Measurements from ENCODE around the gene IRF2.
A peak's percentile ranks its signal among the peaks of the same experiment; 100 is the strongest.
"Not testable (repeated sequence)": the region's sequence is repeated elsewhere in the genome, so short reads cannot be mapped to it uniquely, and the experiment has no call there.

IRF2 gene

GRCh38 chr4:184384810-184385557, 89.4 kb downstream of the IRF2 start:
- H3K4me1 Mint-ChIP-seq = peaks cover 75% of the 10 kb centered on the region

GRCh38 chr4:184384056-184384809, 90.1 kb downstream of the IRF2 start:
- peaks cover 6% of the 10 kb centered on the region for H3K9me3 Mint-ChIP-seq
- H3K4me1 Mint-ChIP-seq = peaks cover 83% of the 10 kb centered on the region
- peak overlapping the region; percentile 47 for H3K4me3 Mint-ChIP-seq
- CTCF ChIA-PET = interaction anchor here (1.2 to 2.2 kb wide), 3 partner anchors 11 to 115 kb away, joined by 3 to 6 read pairs (median 4); no protein-coding TSS in a partner anchor
- H3K36me3 Mint-ChIP-seq = peaks cover 70% of the 10 kb centered on the region
- DNase-seq = peak; percentile 51
- peak overlapping the region; percentile 70 for H3K27ac Mint-ChIP-seq
- no peaks in the 10 kb centered on the region for H3K27me3 Mint-ChIP-seq

More at GRCh38 chr4:184384810-184385557, 89.4 kb downstream of the IRF2 start:
- Mint-ChIP-seq H3K27ac (peak overlapping the region; percentile 65), H3K36me3 (peaks cover 73% of the 10 kb centered on the region), H3K27me3 (no peaks in the 10 kb centered on the region), H3K9me3 (peaks cover 3% of the 10 kb centered on the region), H3K4me3 (no peak overlapping the region)
- no peak for DNase-seq
- CTCF ChIA-PET = interaction anchor here (1.2 to 2.2 kb wide), 3 partner anchors 11 to 116 kb away, joined by 3 to 6 read pairs (median 4); no protein-coding TSS in a partner anchor

GRCh38 chr4:184383497-184384055, 90.8 kb downstream of the IRF2 start:
- DNase-seq = no peak
- peaks cover 89% of the 10 kb centered on the region for H3K4me1 Mint-ChIP-seq
- CTCF ChIA-PET = interaction anchor here (1.2 to 2.2 kb wide), 3 partner anchors 12 to 114 kb away, joined by 3 to 6 read pairs (median 4); no protein-coding TSS in a partner anchor
- no peaks in the 10 kb centered on the region for H3K27me3 Mint-ChIP-seq
- peak overlapping the region; percentile 47 for H3K4me3 Mint-ChIP-seq
- H3K36me3 Mint-ChIP-seq = peaks cover 65% of the 10 kb centered on the region
- H3K27ac Mint-ChIP-seq = peak overlapping the region; percentile 70
- peaks cover 6% of the 10 kb centered on the region for H3K9me3 Mint-ChIP-seq

- Mint-ChIP-seq H3K27me3 (no peaks in the 10 kb centered on the region), H3K4me3 (peak overlapping the region; percentile 32), H3K36me3 (peaks cover 63% of the 10 kb centered on the region), H3K9me3 (peaks cover 9% of the 10 kb centered on the region), H3K4me1 (peaks cover 97% of the 10 kb centered on the region), H3K27ac (peak overlapping the region; percentile 86)
- CTCF ChIA-PET = interaction anchor here (0.9 to 1.0 kb wide), 2 partner anchors 12 to 22 kb away, joined by 3 to 5 read pairs; no protein-coding TSS in a partner anchor
- peak; percentile 50 for DNase-seq
Measured at GRCh38 chr4:184382189-184382846, 92.0 kb downstream of the IRF2 start.

GRCh38 chr4:184380707-184381106, 93.6 kb downstream of the IRF2 start:
- CTCF ChIA-PET = interaction anchor here (1.0 kb wide), 1 partner anchor 70 kb away, joined by 3 read pairs; no protein-coding TSS in a partner anchor
- no peaks in the 10 kb centered on the region for H3K27me3 Mint-ChIP-seq
- peaks cover 81% of the 10 kb centered on the region for H3K4me1 Mint-ChIP-seq
- no peak for DNase-seq
- no peak overlapping the region for H3K4me3 Mint-ChIP-seq
- H3K27ac Mint-ChIP-seq = no peak overlapping the region
- peaks cover 9% of the 10 kb centered on the region for H3K9me3 Mint-ChIP-seq
- H3K36me3 Mint-ChIP-seq = peaks cover 50% of the 10 kb centered on the region

- not testable (repeated sequence) for H3K4me3 Mint-ChIP-seq, H3K27ac Mint-ChIP-seq
- H3K4me1 Mint-ChIP-seq = peaks cover 76% of the 10 kb centered on the region
Measured at GRCh38 chr4:184380214-184380613, 94.1 kb downstream of the IRF2 start.

GRCh38 chr4:184376923-184377322, 97.4 kb downstream of the IRF2 start:
- peaks cover 32% of the 10 kb centered on the region for H3K36me3 Mint-ChIP-seq
- DNase-seq = no peak
- peaks cover 52% of the 10 kb centered on the region for H3K4me1 Mint-ChIP-seq
- H3K27ac Mint-ChIP-seq = no peak overlapping the region
- CTCF ChIA-PET = no interaction called here
- H3K4me3 Mint-ChIP-seq = no peak overlapping the region
- H3K9me3 Mint-ChIP-seq = peaks cover 9% of the 10 kb centered on the region
- H3K27me3 Mint-ChIP-seq = no peaks in the 10 kb centered on the region

More at GRCh38 chr4:184380214-184380613, 94.1 kb downstream of the IRF2 start:
- CTCF ChIA-PET, DNase-seq, H3K27me3 Mint-ChIP-seq, H3K9me3 Mint-ChIP-seq: not testable (repeated sequence)
- peaks cover 45% of the 10 kb centered on the region for H3K36me3 Mint-ChIP-seq

GRCh38 chr4:184376126-184376838, 98.1 kb downstream of the IRF2 start:
- Mint-ChIP-seq H3K4me3 (no peak overlapping the region), H3K27me3 (no peaks in the 10 kb centered on the region), H3K36me3 (peaks cover 25% of the 10 kb centered on the region), H3K27ac (no peak overlapping the region), H3K4me1 (peaks cover 45% of the 10 kb centered on the region), H3K9me3 (peaks cover 9% of the 10 kb centered on the region)
- CTCF ChIA-PET = no interaction called here
- DNase-seq = no peak

- Mint-ChIP-seq H3K4me1 (peaks cover 39% of the 10 kb centered on the region), H3K36me3 (peaks cover 21% of the 10 kb centered on the region)
- CTCF ChIA-PET, H3K4me3 Mint-ChIP-seq, DNase-seq, H3K9me3 Mint-ChIP-seq, H3K27me3 Mint-ChIP-seq, H3K27ac Mint-ChIP-seq: not testable (repeated sequence)
Measured at GRCh38 chr4:184375623-184376022, 98.7 kb downstream of the IRF2 start.

- Mint-ChIP-seq H3K27me3 (no peaks in the 10 kb centered on the region), H3K4me1 (peaks cover 33% of the 10 kb centered on the region), H3K36me3 (peaks cover 15% of the 10 kb centered on the region), H3K9me3 (peaks cover 7% of the 10 kb centered on the region), H3K27ac (no peak overlapping the region), H3K4me3 (no peak overlapping the region)
- CTCF ChIA-PET = no interaction called here
- DNase-seq = no peak
Measured at GRCh38 chr4:184375027-184375426, 99.3 kb downstream of the IRF2 start.

GRCh38 chr4:184373886-184374405, 100.4 kb downstream of the IRF2 start:
- H3K27me3 Mint-ChIP-seq = no peaks in the 10 kb centered on the region
- H3K4me3 Mint-ChIP-seq = no peak overlapping the region
- CTCF ChIA-PET = no interaction called here
- peaks cover 4% of the 10 kb centered on the region for H3K9me3 Mint-ChIP-seq
- H3K27ac Mint-ChIP-seq = no peak overlapping the region
- H3K4me1 Mint-ChIP-seq = peaks cover 22% of the 10 kb centered on the region
- DNase-seq = no peak
- H3K36me3 Mint-ChIP-seq = peaks cover 12% of the 10 kb centered on the region

GRCh38 chr4:184371390-184371787, 103.0 kb downstream of the IRF2 start:
- H3K4me1 Mint-ChIP-seq = peaks cover 14% of the 10 kb centered on the region
- H3K36me3 Mint-ChIP-seq = peaks cover 3% of the 10 kb centered on the region
- CTCF ChIA-PET = interaction anchor here (1.5 kb wide), 1 partner anchor 10 kb away, joined by 3 read pairs; no protein-coding TSS in a partner anchor
- no peaks in the 10 kb centered on the region for H3K27me3 Mint-ChIP-seq
- no peak overlapping the region for H3K27ac Mint-ChIP-seq
- no peak overlapping the region for H3K4me3 Mint-ChIP-seq
- H3K9me3 Mint-ChIP-seq = no peaks in the 10 kb centered on the region
- DNase-seq = no peak

All from activated naive CD4-positive, alpha-beta T cell treated with anti-CD3 and anti-CD28 coated beads, Interleukin-2, amount 10 ng/mL, durations not matched to agents 7 days and 5 days (primary cell).